ENCODE measurements around the gene RETREG1.

The RETREG1 gene

GRCh38 chr5:16609412-16609811 lies 7.4 kb downstream of the RETREG1 start:
- ChIA-PET POLR2A (no interaction called here), CTCF (no interaction called here)
- no peak for DNase-seq (ENCODE audit: extremely low spot score)
- no peak for TF ChIP-seq TARDBP (IDR thresholded peaks at IDR 0.05)
- no peak for TF ChIP-seq L3MBTL2 (conservative IDR thresholded peaks at IDR 0.05)
- no peak for TF ChIP-seq HDGF (IDR thresholded peaks at IDR 0.05; ENCODE audit: borderline replicate concordance)

DNA sequence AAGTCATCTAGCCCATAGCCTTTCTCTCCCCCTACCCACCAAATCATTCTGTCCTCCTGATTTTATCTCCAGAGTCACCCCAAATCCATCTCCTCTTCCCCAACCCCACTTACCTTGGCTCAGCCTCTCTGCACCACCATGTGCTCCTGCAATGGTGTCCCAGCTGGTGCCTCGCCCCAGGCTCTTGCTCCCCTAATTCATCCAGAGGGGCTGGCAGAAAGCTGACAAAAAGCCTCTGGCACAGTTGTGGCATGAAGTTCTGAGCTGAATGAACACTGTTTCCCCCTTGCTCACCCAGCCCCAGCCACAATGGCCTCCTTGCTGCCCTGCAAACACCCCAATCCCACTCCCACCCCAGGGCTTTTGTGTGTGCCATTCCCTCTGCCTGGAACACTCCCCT lies 10.2 kb downstream of the RETREG1 start:
- CTCF ChIA-PET = no interaction called here
- POLR2A ChIA-PET = no interaction called here
- TF ChIP-seq FOXK2 (IDR thresholded peaks at IDR 0.05) (no peak), L3MBTL2 (conservative IDR thresholded peaks at IDR 0.05) (no peak), ELF4 (IDR thresholded peaks at IDR 0.05) (no peak), LEF1 (IDR thresholded peaks at IDR 0.05; ENCODE audit: borderline replicate concordance) (no peak), SUZ12 (IDR thresholded peaks at IDR 0.05) (no peak), FOXA1 (IDR thresholded peaks at IDR 0.05) (no peak), ARNT (IDR thresholded peaks at IDR 0.05) (no peak), SP1 (IDR thresholded peaks at IDR 0.05) (no peak), CTBP1 (IDR thresholded peaks at IDR 0.05; ENCODE audit: borderline replicate concordance) (no peak), HDGF (IDR thresholded peaks at IDR 0.05; ENCODE audit: borderline replicate concordance) (no peak), BHLHE40 (IDR thresholded peaks at IDR 0.05; ENCODE audit: borderline replicate concordance) (no peak), ZNF384 (IDR thresholded peaks at IDR 0.05) (no peak), FOXM1 (IDR thresholded peaks at IDR 0.05; ENCODE audit: borderline replicate concordance) (no peak)
- TF ChIP-seq, protein P1, sequence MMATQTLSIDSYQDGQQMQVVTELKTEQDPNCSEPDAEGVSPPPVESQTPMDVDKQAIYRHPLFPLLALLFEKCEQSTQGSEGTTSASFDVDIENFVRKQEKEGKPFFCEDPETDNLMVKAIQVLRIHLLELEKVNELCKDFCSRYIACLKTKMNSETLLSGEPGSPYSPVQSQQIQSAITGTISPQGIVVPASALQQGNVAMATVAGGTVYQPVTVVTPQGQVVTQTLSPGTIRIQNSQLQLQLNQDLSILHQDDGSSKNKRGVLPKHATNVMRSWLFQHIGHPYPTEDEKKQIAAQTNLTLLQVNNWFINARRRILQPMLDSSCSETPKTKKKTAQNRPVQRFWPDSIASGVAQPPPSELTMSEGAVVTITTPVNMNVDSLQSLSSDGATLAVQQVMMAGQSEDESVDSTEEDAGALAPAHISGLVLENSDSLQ (IDR thresholded peaks at IDR 0.05) = no peak
- no peak for DNase-seq (ENCODE audit: extremely low spot score)

- no peak for DNase-seq (ENCODE audit: extremely low spot score)
- POLR2A ChIA-PET = no interaction called here
- no peak for TF ChIP-seq SP1 (IDR thresholded peaks at IDR 0.05)
- no peak for TF ChIP-seq SUZ12 (IDR thresholded peaks at IDR 0.05)
- no peak for TF ChIP-seq FOXM1 (IDR thresholded peaks at IDR 0.05; ENCODE audit: borderline replicate concordance)
- TF ChIP-seq CTBP1 (IDR thresholded peaks at IDR 0.05; ENCODE audit: borderline replicate concordance) = no peak
- CTCF ChIA-PET = interaction anchor here (0.5 kb wide), 1 partner anchor 88 kb away, joined by 4 read pairs; no protein-coding TSS in a partner anchor
Measured at GRCh38 chr5:16603701-16604100, 13.1 kb downstream of the RETREG1 start.

DNA sequence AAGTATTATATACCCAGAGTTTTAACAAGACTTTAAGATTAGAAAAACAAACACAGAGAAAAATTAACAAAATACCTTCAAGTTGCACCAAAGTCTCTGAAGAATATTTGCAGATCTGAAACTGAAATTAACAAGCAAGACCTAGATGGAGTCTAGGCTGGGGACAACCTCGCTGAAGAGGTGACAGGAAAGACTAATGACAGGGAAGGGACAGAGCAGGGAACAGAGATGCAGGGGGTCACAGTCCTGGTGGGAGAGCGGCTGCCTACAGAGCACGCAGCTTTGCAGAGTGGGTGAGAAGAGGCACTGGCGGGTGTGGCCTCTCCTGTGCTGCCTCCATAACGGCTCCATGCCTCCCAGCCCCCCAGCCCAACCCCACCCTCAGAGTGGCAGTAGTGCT lies 13.5 kb downstream of the RETREG1 start:
- POLR2A ChIA-PET = no interaction called here
- no peak for DNase-seq (ENCODE audit: extremely low spot score)
- CTCF ChIA-PET = no interaction called here
- TF ChIP-seq, protein P1 (IDR thresholded peaks at IDR 0.05) = no peak
- no peak for TF ChIP-seq FOXM1 (IDR thresholded peaks at IDR 0.05; ENCODE audit: borderline replicate concordance)
- TF ChIP-seq ZNF384 (IDR thresholded peaks at IDR 0.05) = no peak
- TF ChIP-seq BHLHE40 (IDR thresholded peaks at IDR 0.05; ENCODE audit: borderline replicate concordance) = no peak
- no peak for TF ChIP-seq HDGF (IDR thresholded peaks at IDR 0.05; ENCODE audit: borderline replicate concordance)
- no peak for TF ChIP-seq NFRKB (IDR thresholded peaks at IDR 0.05)
- no peak for TF ChIP-seq SP1 (IDR thresholded peaks at IDR 0.05)
- no peak for TF ChIP-seq TARDBP (IDR thresholded peaks at IDR 0.05)
- no peak for TF ChIP-seq L3MBTL2 (conservative IDR thresholded peaks at IDR 0.05)
- no peak for TF ChIP-seq SUZ12 (IDR thresholded peaks at IDR 0.05)
- TF ChIP-seq ELF4 (IDR thresholded peaks at IDR 0.05) = no peak
- no peak for TF ChIP-seq FOXK2 (IDR thresholded peaks at IDR 0.05)
- TF ChIP-seq ARNT (IDR thresholded peaks at IDR 0.05) = no peak
- TF ChIP-seq LEF1 (IDR thresholded peaks at IDR 0.05; ENCODE audit: borderline replicate concordance) = no peak
- TF ChIP-seq FOXA1 (IDR thresholded peaks at IDR 0.05) = no peak
- TF ChIP-seq CTBP1 (IDR thresholded peaks at IDR 0.05; ENCODE audit: borderline replicate concordance) = no peak

DNA sequence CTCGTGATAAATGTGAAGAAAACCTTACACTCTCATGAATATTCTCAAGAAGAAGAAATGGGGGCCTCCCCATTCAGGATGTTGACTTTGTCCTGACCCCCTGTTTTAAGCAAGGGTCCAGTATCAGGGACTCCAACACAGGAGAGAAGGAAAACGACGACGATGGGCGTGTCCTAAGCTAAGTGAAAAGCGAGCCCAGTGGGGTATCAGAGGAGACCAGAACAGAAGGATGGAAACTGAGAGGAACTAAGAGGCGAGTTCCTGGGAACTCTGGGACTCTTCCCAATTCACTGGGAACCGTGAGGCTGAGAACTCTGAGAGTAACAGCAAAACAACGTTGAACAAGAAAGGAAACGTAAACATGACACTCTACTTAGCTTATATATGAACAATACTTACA lies 14.6 kb downstream of the RETREG1 start:
- DNase-seq (ENCODE audit: extremely low spot score) = no peak
- no peak for TF ChIP-seq FOXA1 (IDR thresholded peaks at IDR 0.05)
- no peak for TF ChIP-seq FOXK2 (IDR thresholded peaks at IDR 0.05)
- TF ChIP-seq CTBP1 (IDR thresholded peaks at IDR 0.05; ENCODE audit: borderline replicate concordance) = no peak
- TF ChIP-seq ARNT (IDR thresholded peaks at IDR 0.05) = no peak
- no peak for TF ChIP-seq LEF1 (IDR thresholded peaks at IDR 0.05; ENCODE audit: borderline replicate concordance)
- no peak for TF ChIP-seq ZNF384 (IDR thresholded peaks at IDR 0.05)
- no peak for TF ChIP-seq HDGF (IDR thresholded peaks at IDR 0.05; ENCODE audit: borderline replicate concordance)
- TF ChIP-seq ELF4 (IDR thresholded peaks at IDR 0.05) = no peak
- TF ChIP-seq L3MBTL2 (conservative IDR thresholded peaks at IDR 0.05) = no peak
- no peak for TF ChIP-seq SP1 (IDR thresholded peaks at IDR 0.05)
- ChIA-PET CTCF (no interaction called here), POLR2A (no interaction called here)

DNA sequence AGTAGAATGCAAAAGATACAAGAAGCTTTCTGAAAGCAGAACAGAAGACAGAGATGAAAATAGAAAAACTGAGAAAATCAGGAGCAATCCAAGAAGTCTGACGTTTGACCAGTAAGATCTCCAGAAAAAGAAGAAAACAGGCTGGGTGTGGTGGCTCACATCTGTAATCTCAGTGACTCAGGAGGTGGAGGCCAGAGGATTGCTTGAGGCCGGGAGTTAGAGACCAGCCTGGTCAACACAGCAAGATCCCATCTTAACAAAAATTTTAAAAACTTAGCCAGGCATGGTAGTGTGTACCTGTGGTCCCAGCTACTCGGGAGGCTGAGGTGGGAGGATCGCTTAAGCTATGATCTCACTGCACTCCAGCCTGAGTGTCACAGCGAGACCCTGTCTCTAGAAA lies 15.9 kb downstream of the RETREG1 start:
- TF ChIP-seq, protein P1 (IDR thresholded peaks at IDR 0.05) = no peak
- TF ChIP-seq FOXK2 (IDR thresholded peaks at IDR 0.05) (no peak), FOXA1 (IDR thresholded peaks at IDR 0.05) (no peak), FOXM1 (IDR thresholded peaks at IDR 0.05; ENCODE audit: borderline replicate concordance) (no peak), TARDBP (IDR thresholded peaks at IDR 0.05) (no peak), SP1 (IDR thresholded peaks at IDR 0.05) (no peak), CTBP1 (IDR thresholded peaks at IDR 0.05; ENCODE audit: borderline replicate concordance) (no peak), ZNF384 (IDR thresholded peaks at IDR 0.05) (no peak), ELF4 (IDR thresholded peaks at IDR 0.05) (no peak), LEF1 (IDR thresholded peaks at IDR 0.05; ENCODE audit: borderline replicate concordance) (no peak), SUZ12 (IDR thresholded peaks at IDR 0.05) (no peak)
- POLR2A ChIA-PET = no interaction called here
- DNase-seq (ENCODE audit: extremely low spot score) = no peak
- CTCF ChIA-PET = interaction anchor here (0.5 to 1.5 kb wide), 2 partner anchors 25 to 111 kb away, joined by 3 read pairs; no protein-coding TSS in a partner anchor

Data from HEK293T (cell line).